K562 (cell line): ENCODE data around the gene SCUBE2. TPM values are rescaled to one million over a fixed set of nuclear protein-coding genes. Genes with fewer than 3 reads are reported as not detected.
A peak's percentile ranks its signal among the peaks of the same experiment; 100 is the strongest.

ENCODE experiments used
- ATAC-seq: fragments of 200-7000 bp; cut with Tn5 transposase; 3 replicates; pipeline ENCODE4 v1.9.1; 2020; ENCODE audit warnings: moderate library complexity
- BruUV-seq: library from RNA; stranded (reverse); fragments of 400-500 nt; replicated peaks from 2 replicates; lab custom pipeline; 2021; lab: Mats Ljungman, UMichigan
- CTCF ChIA-PET: fragments of 300-600 bp; formaldehyde crosslinking; extraction: SDS; loops from one replicate; lab custom pipeline; 2021; ENCODE audit warnings: low intra/inter-chr PET ratio; lab: Yijun Ruan, JAX
- POLR2A ChIA-PET: fragments of 300-600, 350-650 bp; sonication (Branson Sonifier 250); formaldehyde crosslinking; extraction: SDS; loops from one replicate; lab custom pipeline; 2021; ENCODE audit warnings: antibody characterized with exemption, inconsistent platforms; lab: Yijun Ruan, JAX
- DNase-seq, 4 experiments: peaks; one replicate each; pipeline versions ENCODE4 v3.0.0 to v3.0.0-alpha.2; 2011 to 2018; ENCODE audit warnings: low spot score in 3 of 4, mixed read lengths in 3 of 4; ENCODE audit errors: extremely low read depth in 1 of 4
- FAIRE-seq: peaks from 2 replicates; lab custom pipeline; 2011; peaks lifted over from hg19 to GRCh38; lab: Jason Lieb, UNC
- H2AFZ ChIP-seq: 2 replicates; pipeline ENCODE4 v1.6.0; 2011; ENCODE audit warnings: low read depth, low read length, control low read depth, inconsistent platforms
- H3K27ac ChIP-seq: fragments of 200-600 bp; 3 replicates; pipeline ENCODE4 v1.8.0; 2011; ENCODE audit warnings: low read depth, mild to moderate bottlenecking, control low read depth, inconsistent platforms, low read length, moderate library complexity, mixed read lengths; ENCODE audit errors: extremely low read depth
- H3K27me3 ChIP-seq, 2 experiments: fragments of 300-600 bp in 1 of 2; 2 replicates in 1 of 2; 3 replicates in 1 of 2; pipeline versions ENCODE4 v1.6.0 to v1.8.0; 2011; ENCODE audit warnings: inconsistent platforms in 2 of 2, low read length in 2 of 2, mild to moderate bottlenecking in 1 of 2, mixed read lengths in 1 of 2, moderate library complexity in 1 of 2; ENCODE audit not compliant: control insufficient read depth in 2 of 2, insufficient read depth in 2 of 2
- H3K36me3 ChIP-seq: fragments of 300-600 bp; 3 replicates; pipeline ENCODE4 v1.8.0; 2011; ENCODE audit warnings: mild to moderate bottlenecking, low read length, inconsistent platforms; ENCODE audit not compliant: control insufficient read depth, insufficient read depth
- H3K4me1 ChIP-seq, 2 experiments: fragments of 200-600 bp in 1 of 2; replicated peaks in 1 of 2; 2 replicates in 1 of 2; 3 replicates in 1 of 2; pipeline versions ENCODE4 v1.5.1 to v1.8.0; 2011; ENCODE audit warnings: inconsistent platforms in 2 of 2, low read length in 2 of 2, mild to moderate bottlenecking in 1 of 2, mixed read lengths in 1 of 2, moderate library complexity in 1 of 2; ENCODE audit not compliant: control insufficient read depth in 2 of 2, insufficient read depth in 2 of 2
- H3K4me2 ChIP-seq: 2 replicates; pipeline ENCODE4 v1.6.1; 2011; ENCODE audit warnings: low read length, control low read depth, inconsistent platforms, mixed read lengths; ENCODE audit not compliant: insufficient read depth
- H3K4me3 ChIP-seq: fragments of 200-600 bp; sonication (generic), shearing (Covaris generic); 2 replicates; pipeline ENCODE4 v1.5.1; 2016; ENCODE audit warnings: control low read depth, inconsistent platforms
- H3K79me2 ChIP-seq: fragments of 200-600 bp; 3 replicates; pipeline ENCODE4 v1.8.0; 2011; ENCODE audit warnings: low read length, inconsistent platforms; ENCODE audit not compliant: control insufficient read depth, insufficient read depth
- H3K9ac ChIP-seq, 2 experiments: 2 replicates each; pipeline versions ENCODE4 v1.6.0 to v1.6.1; 2011; ENCODE audit warnings: low read depth in 2 of 2, low read length in 2 of 2, control low read depth in 1 of 2, inconsistent platforms in 1 of 2, mild to moderate bottlenecking in 1 of 2, mixed read lengths in 1 of 2; ENCODE audit not compliant: insufficient read depth in 1 of 2
- H3K9me1 ChIP-seq: one replicate; pipeline ENCODE4 v1.6.0; 2011; ENCODE audit warnings: inconsistent platforms, mild to moderate bottlenecking, low read length, moderate library complexity; ENCODE audit not compliant: control insufficient read depth, insufficient read depth
- H3K9me3 ChIP-seq: replicated peaks from 2 replicates; pipeline ENCODE4 v1.5.1; 2011; ENCODE audit warnings: low read depth, low read length, inconsistent platforms; ENCODE audit not compliant: control insufficient read depth, insufficient read depth
- H4K20me1 ChIP-seq: replicated peaks from 2 replicates; pipeline ENCODE4 v1.6.1; 2011; ENCODE audit warnings: low read length, inconsistent platforms, mixed read lengths; ENCODE audit not compliant: control insufficient read depth, insufficient read depth
- HDGF ChIP-seq: fragments of 450-650 bp; IDR thresholded peaks from 2 replicates; pipeline ENCODE4 v1.6.1; 2016
- NFATC3 ChIP-seq: fragments of 450-650 bp; IDR thresholded peaks from 2 replicates; pipeline ENCODE4 v1.6.1; 2017; ENCODE audit warnings: mild to moderate bottlenecking
- SIN3A ChIP-seq, 2 experiments: fragments of 150-350 bp in 1 of 2; IDR thresholded peaks; 2 replicates each; pipeline ENCODE4 v1.6.1; 2011 to 2016; ENCODE audit warnings: borderline replicate concordance in 2 of 2, low read depth in 2 of 2, low read length in 2 of 2, mild to moderate bottlenecking in 2 of 2, moderate library complexity in 2 of 2; ENCODE audit not compliant: control insufficient read depth in 1 of 2
- TFE3 ChIP-seq: fragments of 450-650 bp; formaldehyde crosslinking; IDR thresholded peaks from 2 replicates; pipeline ENCODE4 v1.4.0; 2020; ENCODE audit warnings: mild to moderate bottlenecking, mixed read lengths
- TOE1 ChIP-seq, 2 experiments: fragments of 450-650 bp in 1 of 2; sonication (generic) in 1 of 2; formaldehyde crosslinking in 1 of 2; IDR thresholded peaks; 2 replicates each; pipeline versions ENCODE4 v1.7.1 to v1.8.0; 2016 to 2022; ENCODE audit warnings: borderline replicate concordance in 2 of 2, mild to moderate bottlenecking in 2 of 2, antibody characterized with exemption in 1 of 2, inconsistent platforms in 1 of 2, low read depth in 1 of 2, missing genetic modification reagents in 1 of 2, moderate library complexity in 1 of 2
- ZBTB2 ChIP-seq: fragments of 450-650 bp; IDR thresholded peaks from 2 replicates; pipeline ENCODE4 v1.6.1; 2016; ENCODE audit warnings: antibody characterized with exemption
- ZNF174 ChIP-seq: fragments of 250-450 bp; sonication (Bioruptor Pico); IDR thresholded peaks from 2 replicates; pipeline ENCODE4 v1.4.0; 2020; ENCODE audit warnings: mild to moderate bottlenecking
- ZNF77 ChIP-seq: fragments of 250-450 bp; sonication (Bioruptor Pico); IDR thresholded peaks from 2 replicates; pipeline ENCODE4 v1.5.0; 2020
- ZNF785 ChIP-seq: fragments of 250-450 bp; sonication (Bioruptor Pico); IDR thresholded peaks from 2 replicates; pipeline ENCODE4 v1.4.0; 2020; ENCODE audit warnings: mild to moderate bottlenecking
- WGBS: fragments of 100-300 bp; shearing (Covaris generic); methylation state at CpG from one replicate; pipeline ENCODE4 v1.1.6; 2016; ENCODE audit warnings: low coverage, mixed read lengths; ENCODE audit not compliant: insufficient coverage; ENCODE audit errors: missing lambda C conversion rate; 5-methylcytosine and 5-hydroxymethylcytosine counted together
- in situ Hi-C: fragments of 300-500 bp; cut with MboI; formaldehyde crosslinking; loops from 4 replicates; pipeline ENCODE4 v1.15.0; 2018; ENCODE audit warnings: inconsistent platforms, mixed read lengths
- intact Hi-C: fragments of 100-400 bp; cut with micrococcal nuclease; formaldehyde crosslinking; loops from 2 replicates; pipeline ENCODE4 v1.14.2; 2022
- polyA plus RNA-seq, 8 experiments: library from polyadenylated mRNA; depleted of rRNA in 4 of 8; stranded (reverse) in 5 of 8; unstranded in 3 of 8; fragments of >200 nt; fragmentation: Nextera tagmentation in 2 of 8; fragmentation: Illumina TruSeq in 1 of 8; extraction: Ambion mirVana in 2 of 8; extraction: Trizol in 1 of 8; gene quantifications; 2 replicates each; pipeline versions ENCODE4 v1.2.1 to v1.2.3, GENCODE V29; 2011 to 2014; ENCODE audit warnings: inconsistent platforms in 1 of 8, missing spikeins in 1 of 8
- total RNA-seq, 7 experiments: library from RNA; depleted of rRNA in 6 of 7; stranded (reverse); fragments of >200 nt in 6 of 7; fragmentation: Illumina TruSeq in 2 of 7; extraction: Trizol in 2 of 7; gene quantifications; 2 replicates each; pipeline versions ENCODE4 v1.2.1 to v1.2.3, GENCODE V29; 2011 to 2021; ENCODE audit warnings: low replicate concordance in 1 of 7

SCUBE2 gene
- total and polyA plus RNA-seq, 9 of the 15 experiments (the other 6 are each of a cell fraction or from before 2014, with no cell fraction given): 0.06 to 0.40 (median 0.07) TPM; not detected in 6

DNA sequence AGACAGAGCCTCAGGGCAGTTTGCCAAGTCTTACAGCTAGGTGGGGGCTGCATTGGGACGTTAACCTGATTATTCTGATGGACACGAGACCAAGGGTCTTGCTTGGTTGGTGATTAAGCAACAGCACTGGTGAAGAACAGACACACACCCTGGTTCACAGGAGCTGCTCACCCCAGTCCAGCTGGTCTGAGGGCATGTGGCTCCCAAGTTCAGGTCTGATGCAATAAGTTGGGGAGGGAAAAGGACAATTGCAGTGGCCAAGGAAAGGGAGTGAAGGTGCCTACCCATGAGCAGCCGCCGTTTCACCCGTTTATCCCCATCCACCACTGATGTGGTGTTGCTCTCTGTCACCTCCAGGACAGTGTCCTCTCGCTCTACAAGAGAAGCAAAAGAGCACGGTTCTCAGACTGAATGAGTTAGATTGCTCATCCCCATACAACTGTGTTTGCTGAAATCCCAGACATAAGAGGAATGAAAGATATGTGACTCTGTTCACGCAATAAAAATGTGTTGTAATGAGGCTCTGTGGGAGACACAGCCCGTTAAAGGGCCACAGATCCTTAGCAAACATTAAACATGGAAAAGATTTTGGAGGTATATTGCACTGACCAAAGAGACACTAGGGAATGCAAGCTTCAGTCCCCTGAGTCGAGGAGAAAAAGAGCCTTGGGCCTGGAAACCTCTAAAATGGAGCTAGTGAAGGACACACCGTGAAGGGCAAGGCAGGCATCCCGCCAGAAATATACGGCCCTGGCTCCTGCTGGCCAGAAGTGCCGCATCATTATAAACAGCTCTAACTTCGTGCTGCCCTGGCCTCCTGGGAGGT is 25.6 kb downstream of the SCUBE2 start (continued):
- TF ChIP-seq ZBTB2 (no peak), ZNF77 (no peak), ZNF785 (CRISPR knock-in tag) (no peak), NFATC3 (no peak), SIN3A (IDR thresholded peaks at IDR 0.05; ENCODE audit: borderline replicate concordance in 2 of 2, control insufficient read depth in 1 of 2, low read depth in 2 of 2, low read length in 2 of 2) (no peak), HDGF (no peak)

GRCh38 chr11:9061807-9062206 is 29.6 kb downstream of the SCUBE2 start:
- no peak overlapping the region for H3K4me2 ChIP-seq
- H3K27me3 ChIP-seq: peaks cover 0 to 25% of the 10 kb centered on the region in 2 experiments; a peak in 4 of 5 replicates
- 0% methylated on average over 1 of the region's 1 CpG for WGBS
- in situ Hi-C loops (no loop called here), intact Hi-C loops (loop anchor here (5.0 kb wide), 2 partner anchors 45 to 150 kb away; partner anchors contain the start of gene AKIP1)
- BruUV-seq: no TSS peak
- no peak for ATAC-seq
- no peaks in the 10 kb centered on the region for H3K9me1 ChIP-seq
- CTCF ChIA-PET: no interaction called here
- H3K4me3 ChIP-seq: no peak overlapping the region
- POLR2A ChIA-PET: interaction anchor here (0.8 to 1.3 kb wide), 2 partner anchors 27 to 36 kb away, joined by 3 to 4 read pairs; no protein-coding TSS in a partner anchor
- H3K4me1 ChIP-seq: no peaks in the 10 kb centered on the region; a peak in 2 of 5 replicates
- DNase-seq: no peak
- no peak for FAIRE-seq
- no peaks in the 10 kb centered on the region for H4K20me1 ChIP-seq
- no peaks in the 10 kb centered on the region for H3K79me2 ChIP-seq
- no peak overlapping the region for H3K9ac ChIP-seq
- no peak overlapping the region for H2AFZ ChIP-seq
- H3K36me3 ChIP-seq: no peaks in the 10 kb centered on the region
- no peaks in the 10 kb centered on the region for H3K9me3 ChIP-seq
- H3K27ac ChIP-seq: no peak overlapping the region
- peak; percentile 47; the same call in 1 of the 2 replicates for TF ChIP-seq TOE1 (IDR thresholded peaks at IDR 0.05; ENCODE audit: borderline replicate concordance)
- no peak for TF ChIP-seq TOE1 (CRISPR knock-in tag; IDR thresholded peaks at IDR 0.05; ENCODE audit: borderline replicate concordance, low read depth)
- no peak for TF ChIP-seq ZNF174
- peak; percentile 91 for TF ChIP-seq TFE3 (CRISPR knock-in tag)
- TF ChIP-seq, all 486 proteins: peak for 2
